Measurements from ENCODE around the gene MRPL23. TPM values are rescaled to one million over a fixed set of nuclear protein-coding genes. Genes with fewer than 3 reads are reported as not detected.

The MRPL23 gene
- total RNA-seq, 4 donors from 2014 or later, result 93.3 to 116 (median 95.0) TPM

- no peak for DNase-seq
- Histone ChIP-seq H3K4me3 (no peak overlapping the region), H3K27me3 (no peaks in the 10 kb centered on the region)
These were observed 16.7 kb upstream of the MRPL23 start for GRCh38 chr11:1930462-1930830.

GRCh38 chr11:1931341-1932104, 15.6 kb upstream of the MRPL23 start:
- no peaks in the 10 kb centered on the region for H3K27me3 ChIP-seq
- DNase-seq, result no peak
- H3K27ac ChIP-seq, result no peak overlapping the region
- H3K4me3 ChIP-seq, result no peak overlapping the region
- no peaks in the 10 kb centered on the region for H3K4me1 ChIP-seq
- H3K9me3 ChIP-seq, result no peaks in the 10 kb centered on the region
- no peaks in the 10 kb centered on the region for H3K36me3 ChIP-seq
- TF ChIP-seq POLR2A (IDR thresholded peaks at IDR 0.05) (no peak), CTCF (IDR thresholded peaks at IDR 0.05) (no peak)

More at GRCh38 chr11:1930462-1930830, 16.7 kb upstream of the MRPL23 start:
- Histone ChIP-seq H3K4me1 (no peaks in the 10 kb centered on the region), H3K9me3 (no peaks in the 10 kb centered on the region), H3K27ac (no peak overlapping the region), H3K36me3 (no peaks in the 10 kb centered on the region)
- TF ChIP-seq CTCF (IDR thresholded peaks at IDR 0.05) (no peak), POLR2A (IDR thresholded peaks at IDR 0.05) (no peak)

- Histone ChIP-seq H3K27ac (no peak overlapping the region), H3K4me1 (no peaks in the 10 kb centered on the region)
- TF ChIP-seq CTCF (IDR thresholded peaks at IDR 0.05), result no peak
- TF ChIP-seq POLR2A (IDR thresholded peaks at IDR 0.05), result no peak
These were observed 15.0 kb upstream of the MRPL23 start for GRCh38 chr11:1932105-1932480.

GRCh38 chr11:1932681-1933080, 14.5 kb upstream of the MRPL23 start:
- no peaks in the 10 kb centered on the region for H3K27me3 ChIP-seq
- H3K4me1 ChIP-seq, result no peaks in the 10 kb centered on the region
- TF ChIP-seq CTCF (IDR thresholded peaks at IDR 0.05), result no peak
- TF ChIP-seq POLR2A (IDR thresholded peaks at IDR 0.05), result no peak
- H3K4me3 ChIP-seq, result no peak overlapping the region
- no peak for DNase-seq
- H3K36me3 ChIP-seq, result no peaks in the 10 kb centered on the region
- H3K27ac ChIP-seq, result no peak overlapping the region
- no peaks in the 10 kb centered on the region for H3K9me3 ChIP-seq

More at GRCh38 chr11:1932105-1932480, 15.0 kb upstream of the MRPL23 start:
- no peak overlapping the region for H3K4me3 ChIP-seq
- no peaks in the 10 kb centered on the region for H3K36me3 ChIP-seq
- no peaks in the 10 kb centered on the region for H3K27me3 ChIP-seq
- no peak for DNase-seq
- H3K9me3 ChIP-seq, result no peaks in the 10 kb centered on the region

GRCh38 chr11:1933416-1934334, 13.5 kb upstream of the MRPL23 start:
- Histone ChIP-seq H3K27me3 (no peaks in the 10 kb centered on the region), H3K36me3 (no peaks in the 10 kb centered on the region)
- DNase-seq, result no peak

More at GRCh38 chr11:1933416-1934334, 13.5 kb upstream of the MRPL23 start:
- Histone ChIP-seq H3K9me3 (no peaks in the 10 kb centered on the region), H3K27ac (no peak overlapping the region), H3K4me3 (no peak overlapping the region), H3K4me1 (no peaks in the 10 kb centered on the region)
- TF ChIP-seq POLR2A (IDR thresholded peaks at IDR 0.05) (no peak), CTCF (IDR thresholded peaks at IDR 0.05) (no peak)
